ENCODE results near the gene WEE1.

WEE1 gene

GRCh38 chr11:9624448-9624847, 51.0 kb downstream of the WEE1 start:
- no peak for TF ChIP-seq TAF1 (IDR thresholded peaks at IDR 0.05; ENCODE audit: borderline replicate concordance, insufficient read depth, low read length)
- no peak for TF ChIP-seq FOXP2 (optimal IDR thresholded peaks at IDR 0.05; ENCODE audit: borderline replicate concordance, extremely low read depth, extremely low read length, insufficient read depth)
- TF ChIP-seq POLR2AphosphoS5 (IDR thresholded peaks at IDR 0.05; ENCODE audit: low read depth, low read length), result no peak

GRCh38 chr11:9625162-9625561, 51.7 kb downstream of the WEE1 start:
- TF ChIP-seq TAF1 (IDR thresholded peaks at IDR 0.05; ENCODE audit: borderline replicate concordance, insufficient read depth, low read length) (no peak), FOXP2 (optimal IDR thresholded peaks at IDR 0.05; ENCODE audit: borderline replicate concordance, extremely low read depth, extremely low read length, insufficient read depth) (no peak), POLR2AphosphoS5 (IDR thresholded peaks at IDR 0.05; ENCODE audit: low read depth, low read length) (no peak)

DNA sequence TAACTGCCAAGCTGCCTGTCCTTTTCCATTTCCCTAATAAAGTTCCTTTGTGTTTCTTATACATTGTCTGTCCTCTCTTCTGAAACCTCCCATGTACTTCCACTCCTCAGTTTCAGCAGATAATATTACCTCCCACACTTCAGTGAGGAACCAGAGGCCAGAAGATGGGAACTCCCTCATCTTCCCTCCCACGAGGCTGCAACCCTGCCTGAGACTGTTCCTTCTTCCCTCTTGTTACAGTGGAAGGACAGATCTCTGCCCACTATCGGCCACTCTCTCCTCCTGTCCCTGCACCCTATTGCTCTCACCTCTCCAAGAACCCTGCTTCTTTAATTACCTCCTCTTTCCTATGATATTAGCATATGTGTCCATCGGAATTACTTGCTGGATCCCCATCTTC, 52.3 kb downstream of the WEE1 start:
- TF ChIP-seq, protein P1, sequence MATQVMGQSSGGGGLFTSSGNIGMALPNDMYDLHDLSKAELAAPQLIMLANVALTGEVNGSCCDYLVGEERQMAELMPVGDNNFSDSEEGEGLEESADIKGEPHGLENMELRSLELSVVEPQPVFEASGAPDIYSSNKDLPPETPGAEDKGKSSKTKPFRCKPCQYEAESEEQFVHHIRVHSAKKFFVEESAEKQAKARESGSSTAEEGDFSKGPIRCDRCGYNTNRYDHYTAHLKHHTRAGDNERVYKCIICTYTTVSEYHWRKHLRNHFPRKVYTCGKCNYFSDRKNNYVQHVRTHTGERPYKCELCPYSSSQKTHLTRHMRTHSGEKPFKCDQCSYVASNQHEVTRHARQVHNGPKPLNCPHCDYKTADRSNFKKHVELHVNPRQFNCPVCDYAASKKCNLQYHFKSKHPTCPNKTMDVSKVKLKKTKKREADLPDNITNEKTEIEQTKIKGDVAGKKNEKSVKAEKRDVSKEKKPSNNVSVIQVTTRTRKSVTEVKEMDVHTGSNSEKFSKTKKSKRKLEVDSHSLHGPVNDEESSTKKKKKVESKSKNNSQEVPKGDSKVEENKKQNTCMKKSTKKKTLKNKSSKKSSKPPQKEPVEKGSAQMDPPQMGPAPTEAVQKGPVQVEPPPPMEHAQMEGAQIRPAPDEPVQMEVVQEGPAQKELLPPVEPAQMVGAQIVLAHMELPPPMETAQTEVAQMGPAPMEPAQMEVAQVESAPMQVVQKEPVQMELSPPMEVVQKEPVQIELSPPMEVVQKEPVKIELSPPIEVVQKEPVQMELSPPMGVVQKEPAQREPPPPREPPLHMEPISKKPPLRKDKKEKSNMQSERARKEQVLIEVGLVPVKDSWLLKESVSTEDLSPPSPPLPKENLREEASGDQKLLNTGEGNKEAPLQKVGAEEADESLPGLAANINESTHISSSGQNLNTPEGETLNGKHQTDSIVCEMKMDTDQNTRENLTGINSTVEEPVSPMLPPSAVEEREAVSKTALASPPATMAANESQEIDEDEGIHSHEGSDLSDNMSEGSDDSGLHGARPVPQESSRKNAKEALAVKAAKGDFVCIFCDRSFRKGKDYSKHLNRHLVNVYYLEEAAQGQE (IDR thresholded peaks at IDR 0.05; ENCODE audit: insufficient read depth in 1 of 2, low read depth in 2 of 2, low read length in 2 of 2), result no peak
- no peak for TF ChIP-seq POLR2AphosphoS5 (IDR thresholded peaks at IDR 0.05; ENCODE audit: low read depth, low read length)
- TF ChIP-seq TAF1 (IDR thresholded peaks at IDR 0.05; ENCODE audit: borderline replicate concordance, insufficient read depth, low read length), result no peak
- TF ChIP-seq FOXP2 (optimal IDR thresholded peaks at IDR 0.05; ENCODE audit: borderline replicate concordance, extremely low read depth, extremely low read length, insufficient read depth), result no peak
- TF ChIP-seq SIN3A (IDR thresholded peaks at IDR 0.05; ENCODE audit: borderline replicate concordance, insufficient read depth, low read length), result no peak

DNA sequence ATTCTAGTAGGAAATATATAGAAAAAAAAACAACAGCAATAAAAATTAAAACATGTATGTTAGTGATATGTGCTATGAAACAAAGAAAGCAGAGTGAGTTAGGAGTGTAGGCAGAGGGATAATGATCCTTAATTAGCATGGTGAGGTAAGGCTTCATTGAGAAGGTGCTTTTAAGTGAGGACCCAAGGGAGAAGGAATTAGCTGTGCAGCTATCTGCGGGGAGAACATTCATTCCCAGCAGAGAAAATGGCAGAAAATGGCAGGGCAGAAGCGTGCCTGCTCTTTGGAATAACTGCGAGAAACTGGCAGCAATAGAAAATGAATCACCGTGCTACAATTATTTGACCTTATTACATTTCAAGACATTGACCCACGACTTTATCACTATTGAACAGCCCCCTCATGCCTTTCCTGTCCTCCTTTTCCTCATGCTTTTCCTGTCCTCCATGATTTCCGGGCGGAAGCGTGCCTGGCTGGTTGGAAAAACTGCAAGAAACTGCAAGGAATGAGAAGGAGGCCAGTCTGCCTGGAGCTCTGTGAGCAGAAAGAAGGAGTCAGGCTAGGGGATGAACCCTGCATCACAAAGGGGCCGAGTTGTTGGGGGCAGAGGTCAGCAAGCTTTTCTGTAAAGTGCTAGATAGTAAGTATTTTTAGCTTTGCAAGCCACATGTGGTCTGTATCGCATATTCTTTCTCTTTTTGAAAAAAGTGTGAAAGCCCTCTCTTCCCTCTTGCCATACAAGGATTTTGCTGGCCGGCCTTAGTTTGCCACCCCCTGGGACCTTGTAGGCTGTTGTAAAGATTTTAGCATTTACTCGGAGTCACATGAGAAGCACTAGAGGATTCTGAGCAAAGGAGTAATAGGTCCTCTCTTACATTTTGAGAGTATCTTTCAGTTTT, 53.3 kb downstream of the WEE1 start:
- peak; percentile 77 for TF ChIP-seq POLR2AphosphoS5 (IDR thresholded peaks at IDR 0.05; ENCODE audit: low read depth, low read length)
- TF ChIP-seq, protein P1 (IDR thresholded peaks at IDR 0.05; ENCODE audit: insufficient read depth in 1 of 2, low read depth in 2 of 2, low read length in 2 of 2), result peak in 1 of 2 experiments; percentile 61; a peak in 1 of 4 replicates
- no peak for TF ChIP-seq SIN3A (IDR thresholded peaks at IDR 0.05; ENCODE audit: borderline replicate concordance, insufficient read depth, low read length)
- no peak; the same call in 1 of the 2 replicates for TF ChIP-seq TAF1 (IDR thresholded peaks at IDR 0.05; ENCODE audit: borderline replicate concordance, insufficient read depth, low read length)
- TF ChIP-seq FOXP2 (optimal IDR thresholded peaks at IDR 0.05; ENCODE audit: borderline replicate concordance, extremely low read depth, extremely low read length, insufficient read depth), result no peak

- TF ChIP-seq POLR2AphosphoS5 (IDR thresholded peaks at IDR 0.05; ENCODE audit: low read depth, low read length), result no peak
- no peak for TF ChIP-seq FOXP2 (optimal IDR thresholded peaks at IDR 0.05; ENCODE audit: borderline replicate concordance, extremely low read depth, extremely low read length, insufficient read depth)
- TF ChIP-seq TAF1 (IDR thresholded peaks at IDR 0.05; ENCODE audit: borderline replicate concordance, insufficient read depth, low read length), result no peak
- TF ChIP-seq, protein P1 (IDR thresholded peaks at IDR 0.05; ENCODE audit: insufficient read depth in 1 of 2, low read depth in 2 of 2, low read length in 2 of 2), result no peak
- no peak for TF ChIP-seq SIN3A (IDR thresholded peaks at IDR 0.05; ENCODE audit: borderline replicate concordance, insufficient read depth, low read length)
Measured at GRCh38 chr11:9629064-9629463, 55.6 kb downstream of the WEE1 start.

DNA sequence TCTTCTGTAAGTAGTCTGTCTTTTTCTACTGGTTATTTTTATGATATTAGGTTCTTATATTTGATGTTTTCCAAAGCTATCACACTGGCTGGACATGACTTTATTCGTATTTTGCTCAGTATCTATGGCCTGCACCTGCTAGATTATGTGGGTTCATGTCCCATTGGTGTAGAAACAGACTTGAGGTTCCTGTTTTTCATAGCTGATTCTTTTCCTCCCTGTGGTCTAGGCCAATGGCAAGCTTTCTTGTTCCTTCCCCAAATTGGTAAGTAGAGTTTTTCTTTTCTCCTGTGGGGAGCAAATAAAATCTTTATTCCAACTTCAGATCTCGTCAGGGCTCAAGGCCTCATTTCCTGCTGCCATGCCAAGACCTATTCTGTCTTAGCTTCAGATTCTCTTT, 60.2 kb downstream of the WEE1 start:
- TF ChIP-seq TAF1 (IDR thresholded peaks at IDR 0.05; ENCODE audit: borderline replicate concordance, insufficient read depth, low read length) (no peak), POLR2AphosphoS5 (IDR thresholded peaks at IDR 0.05; ENCODE audit: low read depth, low read length) (no peak), FOXP2 (optimal IDR thresholded peaks at IDR 0.05; ENCODE audit: borderline replicate concordance, extremely low read depth, extremely low read length, insufficient read depth) (no peak), SIN3A (IDR thresholded peaks at IDR 0.05; ENCODE audit: borderline replicate concordance, insufficient read depth, low read length) (no peak)
- TF ChIP-seq, protein P1 (IDR thresholded peaks at IDR 0.05; ENCODE audit: insufficient read depth in 1 of 2, low read depth in 2 of 2, low read length in 2 of 2), result no peak
